ENCODE results near the gene MYO1C. TPM values are rescaled to one million over a fixed set of nuclear protein-coding genes. Genes with fewer than 3 reads are reported as not detected.

The MYO1C gene, protein sequence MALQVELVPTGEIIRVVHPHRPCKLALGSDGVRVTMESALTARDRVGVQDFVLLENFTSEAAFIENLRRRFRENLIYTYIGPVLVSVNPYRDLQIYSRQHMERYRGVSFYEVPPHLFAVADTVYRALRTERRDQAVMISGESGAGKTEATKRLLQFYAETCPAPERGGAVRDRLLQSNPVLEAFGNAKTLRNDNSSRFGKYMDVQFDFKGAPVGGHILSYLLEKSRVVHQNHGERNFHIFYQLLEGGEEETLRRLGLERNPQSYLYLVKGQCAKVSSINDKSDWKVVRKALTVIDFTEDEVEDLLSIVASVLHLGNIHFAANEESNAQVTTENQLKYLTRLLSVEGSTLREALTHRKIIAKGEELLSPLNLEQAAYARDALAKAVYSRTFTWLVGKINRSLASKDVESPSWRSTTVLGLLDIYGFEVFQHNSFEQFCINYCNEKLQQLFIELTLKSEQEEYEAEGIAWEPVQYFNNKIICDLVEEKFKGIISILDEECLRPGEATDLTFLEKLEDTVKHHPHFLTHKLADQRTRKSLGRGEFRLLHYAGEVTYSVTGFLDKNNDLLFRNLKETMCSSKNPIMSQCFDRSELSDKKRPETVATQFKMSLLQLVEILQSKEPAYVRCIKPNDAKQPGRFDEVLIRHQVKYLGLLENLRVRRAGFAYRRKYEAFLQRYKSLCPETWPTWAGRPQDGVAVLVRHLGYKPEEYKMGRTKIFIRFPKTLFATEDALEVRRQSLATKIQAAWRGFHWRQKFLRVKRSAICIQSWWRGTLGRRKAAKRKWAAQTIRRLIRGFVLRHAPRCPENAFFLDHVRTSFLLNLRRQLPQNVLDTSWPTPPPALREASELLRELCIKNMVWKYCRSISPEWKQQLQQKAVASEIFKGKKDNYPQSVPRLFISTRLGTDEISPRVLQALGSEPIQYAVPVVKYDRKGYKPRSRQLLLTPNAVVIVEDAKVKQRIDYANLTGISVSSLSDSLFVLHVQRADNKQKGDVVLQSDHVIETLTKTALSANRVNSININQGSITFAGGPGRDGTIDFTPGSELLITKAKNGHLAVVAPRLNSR
- 69.0 TPM for total RNA-seq

GRCh38 chr17:1492249-1493206 lies at the start of gene MYO1C:
Gene MYO1C, minus strand, starts transcription at chr17:1492686. Its CDS starts 199 bp downstream, at chr17:1492487.

GRCh38 chr17:1516388-1517161 lies 24.1 kb upstream of the MYO1C start, which contains the start of gene INPP5K:
Gene INPP5K, minus strand, starts transcription at chr17:1516612. Its CDS starts 113 bp downstream, at chr17:1516499.

GRCh38 chr17:1455797-1456599 lies 36.5 kb downstream of the MYO1C start, which contains the start of gene CRK:
Gene CRK, minus strand, starts transcription at chr17:1456232. Its CDS starts 115 bp downstream, at chr17:1456117.

Other genes with a start within 250 kb of the MYO1C start
- gene BHLHA9, start 222.2 kb downstream of the MYO1C start, total RNA-seq, result not detected
- gene TRARG1, start 213.0 kb downstream of the MYO1C start, total RNA-seq, result 0.82 TPM
- 1,088 TPM for gene YWHAE, start 92.5 kb downstream of the MYO1C start, total RNA-seq
- 89.7 TPM for gene CRK, start 36.5 kb downstream of the MYO1C start, total RNA-seq
- gene INPP5K, start 23.9 kb upstream of the MYO1C start, total RNA-seq, result 74.9 TPM
- gene PITPNA, start 70.1 kb upstream of the MYO1C start, total RNA-seq, result 47.5 TPM
- gene SLC43A2, start 136.1 kb upstream of the MYO1C start, total RNA-seq, result 21.1 TPM
- 11.1 TPM for gene SCARF1, start 153.0 kb upstream of the MYO1C start, total RNA-seq
- 12.0 TPM for gene RILP, start 157.2 kb upstream of the MYO1C start, total RNA-seq
- gene PRPF8, start 192.2 kb upstream of the MYO1C start, total RNA-seq, result 239 TPM
- gene TLCD2, start 217.7 kb upstream of the MYO1C start, total RNA-seq, result 4.1 TPM
- gene WDR81, start 232.0 kb upstream of the MYO1C start, total RNA-seq, result 23.7 TPM

All from camera-type eye (tissue), 1 donor.